GM20431 (cell line): ENCODE data around the gene LCMT1.

ENCODE experiments used
- in situ Hi-C: fragments of 300-500 bp; cut with MseI, MboI; formaldehyde crosslinking; loops from one replicate; pipeline ENCODE4 v1.15.0; 2020; ENCODE audit warnings: low sequenced_read_pairs; ENCODE audit not compliant: unreplicated experiment

The LCMT1 gene

DNA sequence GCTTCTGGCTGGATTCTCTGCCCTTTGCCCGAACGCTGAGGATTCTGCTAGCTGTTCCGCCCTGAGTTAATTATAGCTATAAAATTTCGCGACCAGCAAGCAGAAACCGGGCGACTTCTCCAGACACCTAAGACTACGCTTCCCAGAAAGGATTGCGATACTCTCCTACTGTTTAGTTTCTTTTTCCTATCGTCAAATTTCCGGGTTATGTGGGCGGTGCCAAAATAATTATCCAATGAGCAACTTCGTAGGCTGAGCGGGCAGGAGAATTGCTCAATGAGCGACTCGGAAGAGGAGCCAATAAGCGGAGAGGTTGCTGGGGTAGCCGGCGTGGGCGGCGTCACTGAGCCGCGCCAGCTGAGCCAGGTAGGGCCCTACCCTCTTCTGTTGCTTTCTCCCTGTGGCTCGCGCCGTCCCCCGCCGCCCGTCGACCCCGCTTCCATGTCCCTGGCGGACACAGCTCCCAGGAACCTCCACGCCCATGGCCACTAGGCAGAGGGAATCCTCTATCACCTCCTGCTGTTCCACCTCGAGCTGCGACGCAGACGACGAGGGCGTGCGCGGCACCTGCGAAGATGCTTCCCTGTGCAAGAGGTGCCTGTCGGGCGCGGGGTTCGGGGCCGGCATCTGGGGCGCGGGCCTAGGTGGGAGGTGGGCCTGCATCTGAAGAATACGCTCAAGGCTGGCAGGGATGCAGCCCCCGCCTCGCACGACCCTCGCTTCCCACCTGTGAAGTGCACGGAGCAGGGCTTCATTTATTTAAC, at the start of gene LCMT1:
Gene LCMT1 (plus strand): TSS at position 340 of the 764 bp plus-strand sequence. CDS start 142 bp downstream, at position 482.
- in situ Hi-C loops = no loop called here

DNA sequence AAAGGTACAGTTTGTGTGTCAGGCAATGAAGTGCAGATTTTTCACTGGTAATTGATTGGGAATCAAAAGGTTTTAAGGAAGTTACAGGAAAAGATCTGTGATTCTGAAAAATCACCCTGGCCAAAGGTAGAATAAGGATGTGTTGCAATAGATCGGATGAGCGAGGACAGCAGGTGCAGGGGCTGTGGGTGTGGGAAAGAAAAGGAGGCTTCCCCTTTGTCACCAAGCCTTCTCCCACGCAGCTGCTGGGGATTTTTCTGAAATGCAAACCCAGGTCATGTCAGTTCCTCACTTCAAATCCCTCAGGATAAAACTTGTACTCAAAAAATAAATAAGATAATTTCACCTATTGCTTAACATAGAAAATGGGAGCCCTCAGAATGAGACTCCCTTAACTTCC, 48.4 kb upstream of the LCMT1 start:
- in situ Hi-C loops = loop anchor here (10.0 kb wide), 1 partner anchor 162 kb away; no protein-coding TSS in a partner anchor

DNA sequence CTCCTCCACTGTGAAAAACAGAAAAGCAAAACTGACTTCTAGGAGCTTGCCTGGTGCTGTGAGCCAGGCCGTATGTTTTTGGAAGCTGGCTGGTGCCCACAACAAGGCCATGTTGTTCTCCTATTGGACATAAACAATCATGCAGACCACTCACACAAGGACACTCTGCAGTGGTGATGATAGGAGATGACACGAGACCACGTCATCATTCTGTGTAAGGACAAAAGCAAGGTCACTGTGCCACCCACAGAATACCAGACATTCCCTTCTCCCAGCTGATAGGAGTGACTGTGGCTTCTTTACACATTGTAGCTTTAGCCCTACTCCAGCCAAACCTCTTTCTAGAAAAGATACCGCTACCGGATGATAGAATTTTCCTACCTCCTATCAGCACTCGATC, 47.7 kb upstream of the LCMT1 start:
- in situ Hi-C loops = loop anchor here (10.0 kb wide), 1 partner anchor 161 kb away; no protein-coding TSS in a partner anchor

GRCh38 chr16:25064281-25064680, 47.3 kb upstream of the LCMT1 start:
- in situ Hi-C loops = loop anchor here (10.0 kb wide), 1 partner anchor 161 kb away; no protein-coding TSS in a partner anchor

- in situ Hi-C loops = loop anchor here (10.0 kb wide), 1 partner anchor 160 kb away; no protein-coding TSS in a partner anchor
These were observed 46.6 kb upstream of the LCMT1 start for GRCh38 chr16:25064937-25065336.

DNA sequence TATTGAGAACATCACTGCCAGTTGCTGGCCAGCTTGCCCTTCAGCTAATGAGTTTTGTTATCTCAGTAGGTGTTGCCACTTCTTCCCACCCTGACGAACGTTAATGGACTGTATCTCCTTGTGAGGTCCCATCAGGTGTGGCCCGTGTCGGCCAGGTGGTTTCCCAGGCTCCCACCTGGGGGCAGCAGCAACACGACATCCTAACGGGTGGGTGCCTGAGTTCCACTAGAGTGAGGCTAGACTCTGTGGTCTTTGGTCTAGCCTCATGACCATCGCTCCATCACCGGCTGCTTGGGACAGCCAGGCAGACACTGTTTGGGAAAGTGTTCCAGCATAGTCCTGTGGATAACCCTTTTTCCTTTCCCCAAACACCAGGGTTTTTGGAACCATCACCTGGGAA, 45.6 kb upstream of the LCMT1 start:
- in situ Hi-C loops = loop anchor here (10.0 kb wide), 1 partner anchor 159 kb away; no protein-coding TSS in a partner anchor

GRCh38 chr16:25066426-25066746, 45.2 kb upstream of the LCMT1 start:
- in situ Hi-C loops = loop anchor here (10.0 kb wide), 1 partner anchor 158 kb away; no protein-coding TSS in a partner anchor

DNA sequence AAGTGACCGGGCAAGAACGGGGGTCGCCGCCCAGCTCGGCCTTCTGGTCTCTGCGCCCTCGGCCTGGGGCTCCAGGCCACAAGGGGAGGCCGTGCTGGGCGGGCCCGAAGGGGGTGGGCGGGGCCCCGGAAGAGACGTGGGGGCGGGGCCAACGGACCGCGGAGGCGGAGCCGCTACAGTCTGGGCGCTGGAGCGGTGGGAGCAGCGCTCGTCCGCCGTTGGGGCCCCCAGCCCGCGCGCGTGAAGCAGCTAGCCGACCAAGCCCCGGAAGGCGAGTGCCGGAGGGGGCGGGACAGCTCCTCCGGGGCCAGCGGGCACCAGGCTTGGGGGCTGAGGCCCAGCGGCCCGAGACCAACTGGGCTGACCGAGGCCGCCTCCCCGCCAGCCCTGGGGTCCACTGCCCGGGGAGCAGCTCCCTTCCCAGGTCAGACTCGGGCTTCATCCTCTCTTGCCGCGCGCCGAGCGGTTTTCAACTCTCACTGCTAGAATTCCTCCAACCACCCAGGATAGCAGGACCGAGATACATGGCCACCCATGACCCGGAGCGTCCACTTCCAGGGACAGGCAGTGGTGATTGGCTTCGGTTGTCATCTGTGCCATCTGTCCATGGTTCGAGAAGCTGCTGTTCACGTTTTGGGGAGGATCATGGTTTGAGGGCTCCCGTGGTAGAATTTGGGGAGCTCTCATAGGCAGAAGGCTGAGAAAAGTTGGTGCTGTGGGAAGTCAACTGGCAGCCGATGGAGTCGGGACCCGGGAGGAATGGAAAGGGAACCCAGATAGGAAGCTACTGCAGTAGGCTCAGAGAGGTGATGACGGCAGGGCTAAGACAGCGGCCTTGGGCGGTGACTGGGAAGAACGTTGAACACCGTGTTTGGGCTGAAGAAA, 44.6 kb upstream of the LCMT1 start:
- in situ Hi-C loops = loop anchor here (10.0 kb wide), 1 partner anchor 158 kb away; no protein-coding TSS in a partner anchor

- in situ Hi-C loops = no loop called here
These were observed 37.7 kb upstream of the LCMT1 start for GRCh38 chr16:25073854-25074253.

DNA sequence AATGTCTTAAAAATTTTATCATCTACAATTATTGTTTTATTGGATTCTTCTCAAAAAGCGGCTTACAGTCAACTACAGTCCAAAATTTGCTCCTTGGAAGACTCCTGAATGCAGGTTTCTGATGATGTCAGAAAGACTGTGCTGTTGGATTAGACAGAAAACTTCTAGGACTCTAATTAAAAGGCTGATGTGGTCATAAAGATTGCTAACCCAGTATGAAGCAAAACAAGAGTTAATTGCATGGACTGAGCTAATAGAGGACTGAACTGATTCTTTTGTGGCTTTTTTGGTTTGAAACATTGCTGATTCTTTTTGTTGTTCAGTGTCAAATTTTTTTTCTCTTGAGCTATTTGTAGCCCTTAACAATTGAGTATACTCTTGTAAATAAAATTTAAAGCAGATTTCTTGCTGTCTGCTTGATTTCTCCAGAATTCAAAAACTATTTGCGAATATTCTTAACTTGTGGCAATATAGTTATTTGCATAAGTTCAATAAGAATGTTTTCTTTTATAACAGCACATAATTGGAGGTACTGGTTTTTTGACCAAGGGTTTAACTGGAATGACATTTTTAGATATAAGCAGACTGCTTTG, 33.1 kb upstream of the LCMT1 start:
- in situ Hi-C loops = loop anchor here (25.0 kb wide), 1 partner anchor 241 kb away; the partner anchor contains the start of gene SLC5A11

DNA sequence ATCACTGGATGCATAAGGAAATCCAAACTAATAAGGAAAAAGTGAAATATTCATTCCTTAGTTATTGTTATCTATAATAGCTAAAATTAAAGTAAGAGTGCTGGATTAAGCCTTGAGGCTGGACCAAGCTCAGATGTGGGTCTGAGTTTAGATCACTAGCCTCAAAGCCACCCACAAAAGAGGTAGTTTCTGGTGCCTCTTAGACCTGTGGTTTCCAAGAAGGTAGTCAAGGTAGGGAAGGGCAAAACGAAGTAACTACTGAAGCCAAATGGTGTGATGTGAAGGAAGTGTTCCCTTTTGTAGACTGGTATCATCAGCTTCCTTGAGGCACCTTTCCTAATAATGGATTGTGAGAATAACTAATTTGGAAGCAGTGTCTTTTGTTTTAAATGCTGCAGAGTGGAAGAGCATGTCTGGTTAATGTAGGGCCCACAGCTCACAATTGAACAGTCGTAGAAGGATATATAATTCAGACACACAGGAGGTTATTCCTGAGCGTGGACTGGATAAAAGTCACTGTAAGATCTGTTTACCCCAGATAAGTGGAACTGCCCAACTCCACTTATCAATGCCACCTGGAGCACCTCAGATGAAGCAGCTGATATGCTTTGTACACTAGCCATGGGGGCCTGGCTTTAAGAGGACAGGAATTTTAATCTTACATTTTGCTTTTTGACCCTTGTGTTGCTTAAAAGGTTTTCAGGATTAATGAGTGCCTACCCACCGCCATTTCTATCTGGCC, 31.7 kb upstream of the LCMT1 start:
- in situ Hi-C loops = loop anchor here (25.0 kb wide), 1 partner anchor 243 kb away; the partner anchor contains the start of gene SLC5A11

- in situ Hi-C loops = loop anchor here (25.0 kb wide), 1 partner anchor 243 kb away; the partner anchor contains the start of gene SLC5A11
These were observed 31.0 kb upstream of the LCMT1 start for GRCh38 chr16:25080420-25081131.

DNA sequence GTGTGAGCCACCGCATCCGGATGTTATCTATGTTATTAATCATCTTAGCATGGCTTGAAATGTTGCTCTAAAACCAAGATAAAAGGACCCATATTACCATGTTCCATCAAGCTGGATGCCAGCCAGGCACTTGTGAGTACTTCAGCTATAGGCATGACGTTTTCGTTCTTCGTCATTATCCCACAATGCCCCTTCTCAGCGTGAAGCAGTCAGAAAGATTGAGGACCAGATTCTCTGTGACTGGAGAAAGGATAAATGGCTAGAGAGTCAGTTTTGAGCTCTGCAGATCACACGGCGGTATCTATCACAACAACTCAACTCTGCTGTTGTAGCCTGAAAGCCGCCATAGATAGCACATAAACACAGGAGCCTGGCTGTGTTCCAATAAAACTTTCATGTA, 29.8 kb upstream of the LCMT1 start:
- in situ Hi-C loops = loop anchor here (25.0 kb wide), 1 partner anchor 244 kb away; the partner anchor contains the start of gene SLC5A11

GRCh38 chr16:25083065-25083464, 28.5 kb upstream of the LCMT1 start:
- in situ Hi-C loops = loop anchor here (25.0 kb wide), 1 partner anchor 246 kb away; the partner anchor contains the start of gene SLC5A11

- in situ Hi-C loops = loop anchor here (25.0 kb wide), 1 partner anchor 246 kb away; the partner anchor contains the start of gene SLC5A11
These were observed 27.8 kb upstream of the LCMT1 start for GRCh38 chr16:25083701-25084100.

DNA sequence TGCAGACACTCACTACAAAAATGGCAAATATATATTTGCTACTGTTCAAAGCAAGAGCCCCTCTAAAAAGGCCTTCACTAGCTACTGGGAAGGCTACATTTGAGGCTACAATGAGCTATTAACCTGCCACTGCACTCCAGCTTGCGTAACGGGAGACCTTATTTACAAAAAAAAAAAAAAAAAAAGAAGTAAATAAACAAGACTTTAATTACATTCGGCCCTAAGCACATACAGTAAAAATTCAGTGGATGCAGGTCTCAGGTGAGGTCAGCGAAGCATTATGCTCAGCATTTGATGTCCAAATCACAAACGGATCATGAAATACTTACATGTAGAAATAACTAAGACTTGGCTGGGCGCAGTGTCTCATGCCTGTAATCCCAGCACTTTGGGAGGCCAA, 26.7 kb upstream of the LCMT1 start:
- in situ Hi-C loops = loop anchor here (25.0 kb wide), 1 partner anchor 247 kb away; the partner anchor contains the start of gene SLC5A11

DNA sequence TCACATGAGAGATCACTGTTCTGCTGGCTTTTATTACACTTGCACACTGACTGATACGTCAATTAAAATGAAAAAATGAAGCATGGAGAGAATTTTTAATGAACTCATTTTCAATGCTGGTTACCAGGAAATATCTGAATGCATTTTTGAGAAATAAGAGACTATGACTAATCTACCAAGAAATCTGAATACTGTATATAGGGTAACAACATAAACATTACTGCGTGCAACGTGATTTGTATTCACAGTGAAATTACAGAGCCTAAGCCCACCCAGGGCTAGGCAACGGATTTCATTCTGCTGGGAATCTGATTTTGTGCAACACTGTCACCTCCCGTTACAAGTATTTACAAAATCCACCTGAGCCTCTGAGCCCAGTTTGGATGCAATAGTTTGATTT, 23.8 kb upstream of the LCMT1 start:
- in situ Hi-C loops = loop anchor here (25.0 kb wide), 1 partner anchor 250 kb away; the partner anchor contains the start of gene SLC5A11

DNA sequence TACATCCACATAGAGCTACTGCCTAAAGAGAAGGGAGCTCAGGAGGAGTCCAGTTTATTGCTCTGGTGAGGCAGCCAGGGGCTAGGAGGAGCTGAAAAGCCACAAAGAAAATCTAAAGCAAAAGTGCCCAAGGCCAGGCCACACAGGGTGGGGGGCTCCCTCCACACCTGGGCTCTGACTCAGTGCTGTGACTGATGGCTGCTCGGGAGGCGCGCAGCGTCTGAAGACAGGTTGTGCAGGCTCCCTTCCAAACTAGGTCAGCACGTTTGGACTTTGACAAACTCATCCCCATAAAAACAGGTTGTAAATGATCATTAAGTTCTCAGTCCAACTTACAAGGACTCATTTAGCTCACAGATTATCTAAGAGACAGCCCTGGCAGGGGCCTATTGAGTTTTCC, 22.2 kb upstream of the LCMT1 start:
- in situ Hi-C loops = loop anchor here (25.0 kb wide), 1 partner anchor 252 kb away; the partner anchor contains the start of gene SLC5A11
